ENCODE measurements around the gene EVX1.

Gene EVX1

GRCh38 chr7:27229448-27229847 lies 13.2 kb upstream of the EVX1 start:
- H3K27me3 ChIP-seq (ENCODE audit: control insufficient read depth in 1 of 2, insufficient read depth in 1 of 2, low read length in 2 of 2) = peaks cover 34 to 60% of the 10 kb centered on the region in 2 experiments
- H2BK5ac ChIP-seq (ENCODE audit: low read depth, low read length, poor library complexity, severe bottlenecking) = no peak overlapping the region
- H3K23ac ChIP-seq (ENCODE audit: low read length in 2 of 2) = no peak overlapping the region
- no peak overlapping the region for H2BK15ac ChIP-seq (ENCODE audit: low read depth, poor library complexity, severe bottlenecking)
- H2AK5ac ChIP-seq (ENCODE audit: low read length, severe bottlenecking) = no peak overlapping the region
- H2BK12ac ChIP-seq (ENCODE audit: low read length in 2 of 2) = no peak overlapping the region
- no peak overlapping the region for H3K4me2 ChIP-seq (ENCODE audit: low read length, poor library complexity, severe bottlenecking)
- H4K8ac ChIP-seq (ENCODE audit: low read length) = no peak overlapping the region
- no peaks in the 10 kb centered on the region for H3K79me1 ChIP-seq (replicated peaks; ENCODE audit: low read length, poor library complexity, severe bottlenecking)
- H4K91ac ChIP-seq (ENCODE audit: low read length) = no peak overlapping the region
- no peak overlapping the region for H3K18ac ChIP-seq (ENCODE audit: low read depth in 1 of 2, low read length in 2 of 2)
- no peak overlapping the region for H3K27ac ChIP-seq (ENCODE audit: low read length, poor library complexity, severe bottlenecking)
- DNase-seq = no peak
- no peak overlapping the region for H3K4ac ChIP-seq (ENCODE audit: low read depth in 1 of 2, low read length in 2 of 2)
- H2BK120ac ChIP-seq (ENCODE audit: low read depth, low read length) = no peak overlapping the region
- no peaks in the 10 kb centered on the region for H3K9me3 ChIP-seq (ENCODE audit: control insufficient read depth, low read length)
- no peak overlapping the region for H3K14ac ChIP-seq (ENCODE audit: low read length in 2 of 2)
- no peaks in the 10 kb centered on the region for H3K36me3 ChIP-seq (ENCODE audit: control insufficient read depth in 1 of 2, insufficient read depth in 2 of 2, low read depth in 1 of 2, low read length in 2 of 2)
- peaks cover 8% of the 10 kb centered on the region for H3K4me1 ChIP-seq (ENCODE audit: control insufficient read depth, insufficient read depth, low read depth, low read length)
- no peak overlapping the region for H2AFZ ChIP-seq (ENCODE audit: low read depth, low read length)
- WGBS = 82% methylated on average over 4 of the region's 4 CpGs
- no peak overlapping the region for H3K9ac ChIP-seq (ENCODE audit: low read length)
- no peak overlapping the region for H3K4me3 ChIP-seq (ENCODE audit: insufficient read depth in 1 of 2, low read depth in 1 of 2, low read length in 2 of 2)

- no peak overlapping the region for H2AFZ ChIP-seq (ENCODE audit: low read depth, low read length)
- no peaks in the 10 kb centered on the region for H3K36me3 ChIP-seq (ENCODE audit: control insufficient read depth in 1 of 2, insufficient read depth in 2 of 2, low read depth in 1 of 2, low read length in 2 of 2)
- peak overlapping the region; percentile 79 for H3K9ac ChIP-seq (ENCODE audit: low read length)
- no peak for DNase-seq
- no peak overlapping the region for H2BK120ac ChIP-seq (ENCODE audit: low read depth, low read length)
- H3K79me1 ChIP-seq (replicated peaks; ENCODE audit: low read length, poor library complexity, severe bottlenecking) = no peaks in the 10 kb centered on the region
- no peak overlapping the region for H3K27ac ChIP-seq (ENCODE audit: low read length, poor library complexity, severe bottlenecking)
- WGBS = 1% methylated on average over 57 of the region's 66 CpGs
- no peak overlapping the region for H2AK5ac ChIP-seq (ENCODE audit: low read length, severe bottlenecking)
- no peak overlapping the region for H4K8ac ChIP-seq (ENCODE audit: low read length)
- no peak overlapping the region for H3K23ac ChIP-seq (ENCODE audit: low read length in 2 of 2)
- no peak overlapping the region for H4K91ac ChIP-seq (ENCODE audit: low read length)
- H3K4me2 ChIP-seq (ENCODE audit: low read length, poor library complexity, severe bottlenecking) = peak overlapping the region; percentile 81
- H3K4me1 ChIP-seq (ENCODE audit: control insufficient read depth, insufficient read depth, low read depth, low read length) = peaks cover 16% of the 10 kb centered on the region
- H3K4me3 ChIP-seq (ENCODE audit: insufficient read depth in 1 of 2, low read depth in 1 of 2, low read length in 2 of 2) = peak overlapping the region; percentile 38 to 84
- no peak overlapping the region for H3K14ac ChIP-seq (ENCODE audit: low read length in 2 of 2)
- H3K4ac ChIP-seq (ENCODE audit: low read depth in 1 of 2, low read length in 2 of 2) = no peak overlapping the region
- H3K18ac ChIP-seq (ENCODE audit: low read depth in 1 of 2, low read length in 2 of 2) = no peak overlapping the region
- H3K27me3 ChIP-seq (ENCODE audit: control insufficient read depth in 1 of 2, insufficient read depth in 1 of 2, low read length in 2 of 2) = peaks cover 48 to 74% of the 10 kb centered on the region in 2 experiments
- no peak overlapping the region for H2BK15ac ChIP-seq (ENCODE audit: low read depth, poor library complexity, severe bottlenecking)
- no peaks in the 10 kb centered on the region for H3K9me3 ChIP-seq (ENCODE audit: control insufficient read depth, low read length)
- no peak overlapping the region for H2BK5ac ChIP-seq (ENCODE audit: low read depth, low read length, poor library complexity, severe bottlenecking)
- H2BK12ac ChIP-seq (ENCODE audit: low read length in 2 of 2) = no peak overlapping the region
These were observed 7.0 kb upstream of the EVX1 start for GRCh38 chr7:27235387-27236311.

- no peak overlapping the region for H2BK120ac ChIP-seq (ENCODE audit: low read depth, low read length)
- no peak overlapping the region for H2BK15ac ChIP-seq (ENCODE audit: low read depth, poor library complexity, severe bottlenecking)
- DNase-seq = peak; percentile 27
- H2AK5ac ChIP-seq (ENCODE audit: low read length, severe bottlenecking) = no peak overlapping the region
- no peak overlapping the region for H3K9ac ChIP-seq (ENCODE audit: low read length)
- H3K4ac ChIP-seq (ENCODE audit: low read depth in 1 of 2, low read length in 2 of 2) = no peak overlapping the region
- H3K36me3 ChIP-seq (ENCODE audit: control insufficient read depth in 1 of 2, insufficient read depth in 2 of 2, low read depth in 1 of 2, low read length in 2 of 2) = no peaks in the 10 kb centered on the region
- H4K91ac ChIP-seq (ENCODE audit: low read length) = no peak overlapping the region
- no peaks in the 10 kb centered on the region for H3K79me1 ChIP-seq (replicated peaks; ENCODE audit: low read length, poor library complexity, severe bottlenecking)
- no peak overlapping the region for H3K27ac ChIP-seq (ENCODE audit: low read length, poor library complexity, severe bottlenecking)
- H3K23ac ChIP-seq (ENCODE audit: low read length in 2 of 2) = no peak overlapping the region
- peaks cover 28% of the 10 kb centered on the region for H3K4me1 ChIP-seq (ENCODE audit: control insufficient read depth, insufficient read depth, low read depth, low read length)
- H3K4me3 ChIP-seq (ENCODE audit: insufficient read depth in 1 of 2, low read depth in 1 of 2, low read length in 2 of 2) = no peak overlapping the region
- no peak overlapping the region for H2BK5ac ChIP-seq (ENCODE audit: low read depth, low read length, poor library complexity, severe bottlenecking)
- no peak overlapping the region for H4K8ac ChIP-seq (ENCODE audit: low read length)
- no peak overlapping the region for H2BK12ac ChIP-seq (ENCODE audit: low read length in 2 of 2)
- 12% methylated on average over 1 of the region's 1 CpG for WGBS
- H2AFZ ChIP-seq (ENCODE audit: low read depth, low read length) = no peak overlapping the region
- peaks cover 69 to 96% of the 10 kb centered on the region in 2 experiments for H3K27me3 ChIP-seq (ENCODE audit: control insufficient read depth in 1 of 2, insufficient read depth in 1 of 2, low read length in 2 of 2)
- H3K4me2 ChIP-seq (ENCODE audit: low read length, poor library complexity, severe bottlenecking) = no peak overlapping the region
- no peak overlapping the region for H3K14ac ChIP-seq (ENCODE audit: low read length in 2 of 2)
- no peaks in the 10 kb centered on the region for H3K9me3 ChIP-seq (ENCODE audit: control insufficient read depth, low read length)
- H3K18ac ChIP-seq (ENCODE audit: low read depth in 1 of 2, low read length in 2 of 2) = no peak overlapping the region
These were observed 4.8 kb upstream of the EVX1 start for GRCh38 chr7:27237735-27238334.

- Histone ChIP-seq H3K14ac (ENCODE audit: low read length in 2 of 2) (no peak overlapping the region), H3K23ac (ENCODE audit: low read length in 2 of 2) (no peak overlapping the region), H3K9ac (ENCODE audit: low read length) (no peak overlapping the region), H3K79me1 (replicated peaks; ENCODE audit: low read length, poor library complexity, severe bottlenecking) (no peaks in the 10 kb centered on the region), H3K36me3 (ENCODE audit: control insufficient read depth in 1 of 2, insufficient read depth in 2 of 2, low read depth in 1 of 2, low read length in 2 of 2) (no peaks in the 10 kb centered on the region), H4K8ac (ENCODE audit: low read length) (no peak overlapping the region), H2BK15ac (ENCODE audit: low read depth, poor library complexity, severe bottlenecking) (no peak overlapping the region), H3K9me3 (ENCODE audit: control insufficient read depth, low read length) (no peaks in the 10 kb centered on the region), H2BK120ac (ENCODE audit: low read depth, low read length) (no peak overlapping the region), H3K27ac (ENCODE audit: low read length, poor library complexity, severe bottlenecking) (no peak overlapping the region), H3K4ac (ENCODE audit: low read depth in 1 of 2, low read length in 2 of 2) (no peak overlapping the region), H2AK5ac (ENCODE audit: low read length, severe bottlenecking) (no peak overlapping the region), H4K91ac (ENCODE audit: low read length) (no peak overlapping the region), H3K4me2 (ENCODE audit: low read length, poor library complexity, severe bottlenecking) (peak overlapping the region; percentile 62), H2AFZ (ENCODE audit: low read depth, low read length) (no peak overlapping the region), H3K4me1 (ENCODE audit: control insufficient read depth, insufficient read depth, low read depth, low read length) (peaks cover 38% of the 10 kb centered on the region), H3K27me3 (ENCODE audit: control insufficient read depth in 1 of 2, insufficient read depth in 1 of 2, low read length in 2 of 2) (peaks cover 78 to 98% of the 10 kb centered on the region in 2 experiments), H3K4me3 (ENCODE audit: insufficient read depth in 1 of 2, low read depth in 1 of 2, low read length in 2 of 2) (no peak overlapping the region), H3K18ac (ENCODE audit: low read depth in 1 of 2, low read length in 2 of 2) (no peak overlapping the region), H2BK5ac (ENCODE audit: low read depth, low read length, poor library complexity, severe bottlenecking) (no peak overlapping the region), H2BK12ac (ENCODE audit: low read length in 2 of 2) (no peak overlapping the region)
- DNase-seq = no peak
- WGBS = 10% methylated on average over 15 of the region's 15 CpGs
These were observed 3.6 kb upstream of the EVX1 start for GRCh38 chr7:27238979-27239386.
